Measurements from ENCODE around the gene LARP1B.

The LARP1B gene

GRCh38 chr4:128130621-128131020 is 69.5 kb downstream of the LARP1B start:
- Histone ChIP-seq H3K9ac (ENCODE audit: low read length) (no peak overlapping the region), H4K20me1 (ENCODE audit: insufficient read depth, low read length) (no peaks in the 10 kb centered on the region), H3K4me3 (ENCODE audit: low read length) (no peak overlapping the region), H3K36me3 (replicated peaks; ENCODE audit: low read depth, low read length) (peaks cover 43% of the 10 kb centered on the region), H3K4me1 (ENCODE audit: low read length) (no peaks in the 10 kb centered on the region), H3K4me2 (ENCODE audit: low read length) (no peak overlapping the region), H2AFZ (ENCODE audit: low read depth, low read length) (no peak overlapping the region), H3K27ac (ENCODE audit: low read length) (no peak overlapping the region), H3K27me3 (ENCODE audit: low read depth, low read length) (no peaks in the 10 kb centered on the region), H3K79me2 (ENCODE audit: low read length) (no peaks in the 10 kb centered on the region), H3K9me3 (ENCODE audit: insufficient read depth, low read length) (no peaks in the 10 kb centered on the region)
- TF ChIP-seq EZH2phosphoT487 (IDR thresholded peaks at IDR 0.05; ENCODE audit: low read depth) (no peak), CTCF (IDR thresholded peaks at IDR 0.05; ENCODE audit: low read depth, low read length) (no peak)

- Histone ChIP-seq H3K79me2 (ENCODE audit: low read length) (no peaks in the 10 kb centered on the region), H3K4me2 (ENCODE audit: low read length) (no peak overlapping the region), H4K20me1 (ENCODE audit: insufficient read depth, low read length) (no peaks in the 10 kb centered on the region), H3K9ac (ENCODE audit: low read length) (no peak overlapping the region), H3K27ac (ENCODE audit: low read length) (no peak overlapping the region), H2AFZ (ENCODE audit: low read depth, low read length) (no peak overlapping the region), H3K27me3 (ENCODE audit: low read depth, low read length) (no peaks in the 10 kb centered on the region), H3K9me3 (ENCODE audit: insufficient read depth, low read length) (no peaks in the 10 kb centered on the region), H3K4me1 (ENCODE audit: low read length) (no peaks in the 10 kb centered on the region), H3K36me3 (replicated peaks; ENCODE audit: low read depth, low read length) (peaks cover 23% of the 10 kb centered on the region), H3K4me3 (ENCODE audit: low read length) (no peak overlapping the region)
- TF ChIP-seq EZH2phosphoT487 (IDR thresholded peaks at IDR 0.05; ENCODE audit: low read depth): no peak
- no peak for TF ChIP-seq CTCF (IDR thresholded peaks at IDR 0.05; ENCODE audit: low read depth, low read length)
Observed at GRCh38 chr4:128134925-128135324, 73.8 kb downstream of the LARP1B start.

GRCh38 chr4:128135391-128135790 is 74.3 kb downstream of the LARP1B start:
- peaks cover 20% of the 10 kb centered on the region for H3K36me3 ChIP-seq (replicated peaks; ENCODE audit: low read depth, low read length)
- no peaks in the 10 kb centered on the region for H4K20me1 ChIP-seq (ENCODE audit: insufficient read depth, low read length)
- no peak overlapping the region for H3K4me2 ChIP-seq (ENCODE audit: low read length)
- H3K27me3 ChIP-seq (ENCODE audit: low read depth, low read length): no peaks in the 10 kb centered on the region
- no peaks in the 10 kb centered on the region for H3K9me3 ChIP-seq (ENCODE audit: insufficient read depth, low read length)
- no peaks in the 10 kb centered on the region for H3K79me2 ChIP-seq (ENCODE audit: low read length)
- no peak overlapping the region for H3K9ac ChIP-seq (ENCODE audit: low read length)
- H2AFZ ChIP-seq (ENCODE audit: low read depth, low read length): no peak overlapping the region
- no peak overlapping the region for H3K4me3 ChIP-seq (ENCODE audit: low read length)
- no peak overlapping the region for H3K27ac ChIP-seq (ENCODE audit: low read length)
- no peaks in the 10 kb centered on the region for H3K4me1 ChIP-seq (ENCODE audit: low read length)
- TF ChIP-seq CTCF (IDR thresholded peaks at IDR 0.05; ENCODE audit: low read depth, low read length) (no peak), EZH2phosphoT487 (IDR thresholded peaks at IDR 0.05; ENCODE audit: low read depth) (no peak)

- Histone ChIP-seq H3K36me3 (replicated peaks; ENCODE audit: low read depth, low read length) (peaks cover 28% of the 10 kb centered on the region), H3K27me3 (ENCODE audit: low read depth, low read length) (no peaks in the 10 kb centered on the region), H3K4me1 (ENCODE audit: low read length) (no peaks in the 10 kb centered on the region), H2AFZ (ENCODE audit: low read depth, low read length) (no peak overlapping the region), H3K9ac (ENCODE audit: low read length) (no peak overlapping the region), H3K79me2 (ENCODE audit: low read length) (peaks cover 4% of the 10 kb centered on the region; the same call in 1 of the 2 replicates), H3K4me2 (ENCODE audit: low read length) (no peak overlapping the region), H3K27ac (ENCODE audit: low read length) (no peak overlapping the region), H3K4me3 (ENCODE audit: low read length) (no peak overlapping the region), H3K9me3 (ENCODE audit: insufficient read depth, low read length) (0 out of 2 replicates have a peak, but pooled peaks cover 5% of the 10 kb centered on the region), H4K20me1 (ENCODE audit: insufficient read depth, low read length) (no peaks in the 10 kb centered on the region)
- TF ChIP-seq CTCF (IDR thresholded peaks at IDR 0.05; ENCODE audit: low read depth, low read length) (no peak), EZH2phosphoT487 (IDR thresholded peaks at IDR 0.05; ENCODE audit: low read depth) (no peak)
Observed at GRCh38 chr4:128141866-128142265, 80.8 kb downstream of the LARP1B start.

Data from OCI-LY3 (cell line).